Endodermal cell (in vitro differentiated cells): ENCODE data around the gene IL11RA. TPM values are rescaled to one million over a fixed set of nuclear protein-coding genes. Genes with fewer than 3 reads are reported as not detected.
A peak's percentile ranks its signal among the peaks of the same experiment; 100 is the strongest.

Experiments
- DNase-seq: peaks from one replicate; pipeline ENCODE4 v3.0.0-alpha.2; 2017
- H3K27ac ChIP-seq: 2 replicates; pipeline ENCODE4 v1.5.1; 2013; ENCODE audit warnings: mild to moderate bottlenecking, low read depth, low read length, moderate library complexity
- H3K27me3 ChIP-seq: 2 replicates; pipeline ENCODE4 v1.6.1; 2013; ENCODE audit warnings: mild to moderate bottlenecking, low read length, moderate library complexity; ENCODE audit not compliant: insufficient read depth, control insufficient read depth, poor library complexity, severe bottlenecking
- H3K36me3 ChIP-seq: 2 replicates; pipeline ENCODE4 v1.7.0; 2013; ENCODE audit warnings: mild to moderate bottlenecking, low read length, moderate library complexity; ENCODE audit not compliant: control insufficient read depth, insufficient read depth
- H3K4me1 ChIP-seq: one replicate; pipeline ENCODE4 v1.7.0; 2013; ENCODE audit warnings: low read length; ENCODE audit not compliant: control insufficient read depth, insufficient read depth
- H3K4me3 ChIP-seq: 2 replicates; pipeline ENCODE4 v1.5.1; 2013; ENCODE audit warnings: mild to moderate bottlenecking, low read length, moderate library complexity
- H3K9ac ChIP-seq: 2 replicates; pipeline ENCODE4 v1.6.1; 2013; ENCODE audit warnings: mild to moderate bottlenecking, low read length, moderate library complexity; ENCODE audit not compliant: poor library complexity, severe bottlenecking; ENCODE audit errors: extremely low read depth
- H3K9me3 ChIP-seq: 2 replicates; pipeline ENCODE4 v1.6.1; 2013; ENCODE audit warnings: mild to moderate bottlenecking, low read length, moderate library complexity; ENCODE audit not compliant: control insufficient read depth
- H3K27ac Mint-ChIP-seq: 2 replicates; pipeline ENCODE4 v1.8.0; 2020; ENCODE audit warnings: mixed read lengths
- H3K27me3 Mint-ChIP-seq: 2 replicates; pipeline ENCODE4 v1.8.0; 2021; ENCODE audit warnings: mild to moderate bottlenecking, mixed read lengths; ENCODE audit not compliant: insufficient read depth
- H3K36me3 Mint-ChIP-seq: 2 replicates; pipeline ENCODE4 v1.8.0; 2020; ENCODE audit warnings: low read depth, mixed read lengths
- H3K4me1 Mint-ChIP-seq: 2 replicates; pipeline ENCODE4 v1.8.0; 2020; ENCODE audit warnings: mixed read lengths
- H3K4me3 Mint-ChIP-seq: 2 replicates; pipeline ENCODE4 v1.8.0; 2020; ENCODE audit warnings: mild to moderate bottlenecking, moderate library complexity, mixed read lengths
- H3K9me3 Mint-ChIP-seq: 2 replicates; pipeline ENCODE4 v1.8.0; 2020; ENCODE audit warnings: mild to moderate bottlenecking, mixed read lengths
- CTCF ChIP-seq: fragments of 200-600 bp; sonication (generic); conservative IDR thresholded peaks from 2 replicates; pipeline ENCODE4 v1.5.0; 2021; ENCODE audit warnings: antibody characterized with exemption, mild to moderate bottlenecking
- WGBS, 2 experiments: methylation state at CpG; one replicate each; pipeline versions ENCODE4 v1.1.5 to v1.1.7; 2013; ENCODE audit warnings: missing lambda C conversion rate in 2 of 2, mixed read lengths in 1 of 2; ENCODE audit not compliant: insufficient coverage in 1 of 2, insufficient read length in 1 of 2; 5-methylcytosine and 5-hydroxymethylcytosine counted together
- total RNA-seq, 2 donors: library from RNA; stranded (reverse); fragmentation: NEBNext Ultra II Directional in 1 of 2; extraction: Animal tissue kit (Norgen Biotek cat#: 25700) in 1 of 2; gene quantifications; 2 replicates in 1 of 2; 3 replicates in 1 of 2; pipeline ENCODE4 v1.2.1, GENCODE V29; 2021

IL11RA gene
- total RNA-seq, 2 donors from 2014 or later: 6.9 to 12.7 TPM

GRCh38 chr9:34646211-34647083 is 5.5 kb upstream of the IL11RA start, which contains the start of gene GALT:
Gene GALT (plus strand): TSS chr9:34646675. CDS start chr9:34646705, 30 bp downstream.
- H3K27me3 ChIP-seq: no peaks in the 10 kb centered on the region
- H3K4me1 ChIP-seq: peaks cover 14% of the 10 kb centered on the region
- peaks cover 28% of the 10 kb centered on the region for H3K36me3 ChIP-seq
- Mint-ChIP-seq H3K36me3 (peaks cover 20% of the 10 kb centered on the region), H3K4me3 (peak within 1 kb of the TSS; percentile 83), H3K9me3 (no peaks in the 10 kb centered on the region), H3K27ac (peak within 1 kb of the TSS; percentile 89), H3K27me3 (no peaks in the 10 kb centered on the region), H3K4me1 (peaks cover 30% of the 10 kb centered on the region)
- peak within 1 kb of the TSS; percentile 65 for H3K9ac ChIP-seq
- TF ChIP-seq CTCF: peak; percentile 66
- WGBS, 2 experiments: 6 to 10% methylated on average over 27 to 43 of the region's 43 CpGs
- H3K4me3 ChIP-seq: peak within 1 kb of the TSS; percentile 87
- H3K27ac ChIP-seq: peak within 1 kb of the TSS; percentile 62
- DNase-seq: peak; percentile 99
- H3K9me3 ChIP-seq: no peaks in the 10 kb centered on the region

GRCh38 chr9:34647084-34647403 is 4.9 kb upstream of the IL11RA start:
- Histone ChIP-seq H3K4me1 (peaks cover 14% of the 10 kb centered on the region), H3K27ac (no peak overlapping the region), H3K36me3 (peaks cover 28% of the 10 kb centered on the region), H3K9me3 (no peaks in the 10 kb centered on the region), H3K27me3 (no peaks in the 10 kb centered on the region), H3K4me3 (peak overlapping the region; percentile 87), H3K9ac (peak overlapping the region; percentile 65)
- WGBS, 2 experiments: 0 to 10% methylated on average over 2 to 8 of the region's 8 CpGs
- H3K9me3 Mint-ChIP-seq: no peaks in the 10 kb centered on the region
- H3K36me3 Mint-ChIP-seq: peaks cover 20% of the 10 kb centered on the region
- H3K27me3 Mint-ChIP-seq: no peaks in the 10 kb centered on the region
- peak overlapping the region; percentile 83 for H3K4me3 Mint-ChIP-seq
- DNase-seq: no peak
- H3K4me1 Mint-ChIP-seq: peaks cover 34% of the 10 kb centered on the region
- H3K27ac Mint-ChIP-seq: peak overlapping the region; percentile 89
- TF ChIP-seq CTCF: no peak

- H3K27ac Mint-ChIP-seq: no peak overlapping the region
- H3K9ac ChIP-seq: no peak overlapping the region
- H3K9me3 Mint-ChIP-seq: no peaks in the 10 kb centered on the region
- peak overlapping the region; percentile 83 for H3K4me3 Mint-ChIP-seq
- H3K36me3 Mint-ChIP-seq: peaks cover 20% of the 10 kb centered on the region
- peaks cover 20% of the 10 kb centered on the region for H3K4me1 ChIP-seq
- WGBS, 2 experiments: 87 to 88% methylated on average over 9 to 10 of the region's 10 CpGs
- no peaks in the 10 kb centered on the region for H3K9me3 ChIP-seq
- H3K4me1 Mint-ChIP-seq: peaks cover 40% of the 10 kb centered on the region
- no peak for DNase-seq
- TF ChIP-seq CTCF: no peak
- H3K27ac ChIP-seq: no peak overlapping the region
- H3K27me3 Mint-ChIP-seq: no peaks in the 10 kb centered on the region
- H3K4me3 ChIP-seq: peak overlapping the region; percentile 87
- H3K27me3 ChIP-seq: no peaks in the 10 kb centered on the region
- H3K36me3 ChIP-seq: peaks cover 28% of the 10 kb centered on the region
These were observed 4.3 kb upstream of the IL11RA start for GRCh38 chr9:34647651-34648050.
